Activated CD8-positive, alpha-beta memory T cell treated with anti-CD3 and anti-CD28 coated beads, Interleukin-2, amount 50 U/mL, for 1 hour (primary cell): ENCODE measurements around the gene ANKRD29.
"Not testable (repeated sequence)": the region's sequence is repeated elsewhere in the genome, so short reads cannot be mapped to it uniquely, and the experiment has no call there.

Experiments
- DNase-seq: peaks from one replicate; pipeline ENCODE4 v3.0.0-alpha.2; 2020; ENCODE audit errors: extremely low read depth

ANKRD29 gene

DNA sequence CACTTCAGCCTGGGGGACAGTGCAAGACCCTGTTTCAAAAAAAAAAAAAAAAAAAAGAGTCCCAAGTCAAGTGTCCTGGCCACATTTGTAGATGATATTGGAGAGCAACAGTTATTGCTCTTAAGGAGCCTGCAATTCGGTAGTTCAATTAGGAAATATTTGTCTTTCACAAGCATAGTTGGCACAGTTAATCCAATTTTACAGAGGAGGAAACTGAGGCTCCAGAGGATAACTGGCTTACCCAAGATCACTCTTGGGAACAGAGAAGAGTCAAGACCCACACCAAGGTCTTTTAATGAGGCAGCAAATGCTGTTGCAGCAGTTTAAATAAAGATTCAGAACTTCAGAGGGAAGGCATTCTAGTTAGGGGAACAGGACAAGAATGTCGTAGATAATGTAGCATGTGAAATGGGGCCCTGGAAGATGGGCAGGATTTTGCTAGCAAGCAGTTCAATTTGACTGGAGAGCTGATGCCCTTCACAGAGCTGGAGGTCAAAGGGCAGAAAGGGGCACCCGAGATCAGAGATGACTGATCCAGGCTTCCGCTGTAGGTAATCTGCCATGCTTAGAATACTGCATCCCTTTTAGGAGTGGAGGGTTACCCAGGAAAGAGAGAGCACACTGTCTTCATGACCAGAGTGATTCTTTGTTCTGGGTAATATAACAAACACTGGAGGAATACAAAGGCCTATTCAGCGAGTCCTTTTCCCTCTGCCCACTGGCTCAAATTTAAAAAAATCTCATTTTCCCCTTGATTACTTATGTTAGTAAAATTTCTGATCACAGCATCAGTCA, 79.4 kb downstream of the ANKRD29 start:
- no peak for DNase-seq

DNA sequence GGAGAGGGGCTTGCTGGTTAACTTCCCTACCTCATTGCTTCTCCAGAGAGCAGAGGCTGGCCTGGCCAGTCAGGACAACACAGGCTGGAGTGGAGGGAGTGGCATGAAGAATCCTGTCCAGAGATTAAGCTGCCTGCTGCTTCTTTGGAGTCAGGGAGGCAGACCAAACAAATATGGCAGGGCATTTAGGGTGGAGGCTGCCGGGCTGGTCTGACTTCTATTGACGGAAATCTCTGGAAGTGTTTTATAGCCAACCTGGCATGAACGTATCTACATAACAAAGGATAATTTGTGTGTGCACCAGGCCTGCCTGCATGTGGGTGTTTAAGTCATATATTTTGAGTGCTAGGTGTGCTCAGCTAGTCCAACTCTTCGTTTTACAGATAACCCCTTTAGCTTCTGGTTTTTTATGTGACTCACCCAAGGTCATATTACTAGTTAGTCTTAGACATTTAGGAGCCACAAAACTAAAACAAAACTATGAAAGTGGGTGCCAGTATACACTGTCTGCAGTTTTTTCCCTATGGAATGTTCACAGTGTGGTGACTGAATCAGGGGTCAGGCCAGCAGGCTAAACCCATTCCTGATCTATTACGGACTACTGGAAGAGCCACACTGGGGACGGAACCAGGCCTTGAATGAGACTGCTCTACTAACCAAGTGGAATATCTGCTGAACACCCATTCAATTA, 81.9 kb downstream of the ANKRD29 start:
- DNase-seq = no peak

DNA sequence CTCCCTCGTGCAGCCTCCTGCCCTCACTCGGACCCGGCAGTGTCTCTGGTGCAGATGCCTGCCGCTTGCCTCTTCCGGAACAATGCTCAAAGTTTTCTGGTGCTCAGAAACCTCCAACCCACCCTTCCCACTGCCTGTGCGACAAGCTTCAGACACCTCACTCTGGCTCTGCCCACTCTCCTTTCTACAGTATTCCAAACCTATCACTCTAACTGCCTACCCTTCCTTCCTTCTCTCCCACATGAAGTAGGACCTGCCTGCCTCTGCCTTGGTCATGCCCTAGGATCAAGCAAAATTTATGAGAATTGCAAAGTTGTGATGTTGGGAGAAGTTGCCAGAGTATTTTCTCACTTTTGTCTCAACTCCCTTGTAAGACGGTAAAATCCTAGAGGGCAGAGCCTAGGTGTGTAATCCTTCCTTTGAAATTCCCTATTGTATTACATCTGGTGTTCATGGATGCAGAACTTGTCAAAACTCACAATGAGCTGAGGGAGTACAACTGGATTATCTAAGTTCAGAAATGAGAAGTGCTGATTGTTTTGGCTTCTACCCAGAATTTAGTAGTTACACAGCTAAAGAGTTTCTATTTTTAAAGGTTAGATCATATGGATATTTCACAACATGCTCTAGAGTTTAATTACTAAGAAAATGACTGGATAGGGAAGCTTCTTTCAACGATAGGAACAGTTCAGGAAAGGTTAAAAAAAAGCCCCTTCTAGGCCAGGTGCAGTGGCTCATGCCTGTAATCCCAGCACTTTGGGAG, 83.6 kb downstream of the ANKRD29 start:
- no peak for DNase-seq

DNA sequence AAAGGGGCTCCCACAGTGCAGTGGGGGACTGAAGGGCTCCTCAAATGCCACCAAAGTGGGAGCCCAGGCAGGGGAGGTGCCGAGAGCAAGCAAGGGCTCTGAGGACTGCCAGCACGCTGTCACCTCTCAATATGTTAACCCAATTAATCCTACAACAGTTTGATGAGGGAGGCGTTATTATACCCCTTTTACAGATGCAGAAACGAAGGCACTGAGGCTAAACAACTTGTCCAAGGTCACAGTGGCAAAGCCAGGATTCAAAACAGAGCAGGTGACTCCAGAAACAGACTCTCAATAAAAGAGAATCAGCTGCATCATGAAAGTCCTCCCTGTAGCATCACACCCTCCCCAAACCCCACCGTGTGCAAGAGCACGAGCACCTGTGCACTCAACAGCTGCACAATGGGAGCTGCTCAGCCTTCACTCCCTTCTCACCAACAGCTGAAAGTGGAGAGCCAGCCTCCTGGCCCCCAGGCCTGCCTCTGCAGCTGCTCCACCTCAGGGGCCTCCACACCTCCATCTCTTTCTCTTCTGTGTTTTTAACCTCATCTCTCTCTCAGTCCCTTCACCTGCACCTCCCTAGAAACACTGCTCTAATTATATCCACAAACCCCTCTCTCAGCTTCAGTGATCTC, 84.5 kb downstream of the ANKRD29 start:
- no peak for DNase-seq

DNA sequence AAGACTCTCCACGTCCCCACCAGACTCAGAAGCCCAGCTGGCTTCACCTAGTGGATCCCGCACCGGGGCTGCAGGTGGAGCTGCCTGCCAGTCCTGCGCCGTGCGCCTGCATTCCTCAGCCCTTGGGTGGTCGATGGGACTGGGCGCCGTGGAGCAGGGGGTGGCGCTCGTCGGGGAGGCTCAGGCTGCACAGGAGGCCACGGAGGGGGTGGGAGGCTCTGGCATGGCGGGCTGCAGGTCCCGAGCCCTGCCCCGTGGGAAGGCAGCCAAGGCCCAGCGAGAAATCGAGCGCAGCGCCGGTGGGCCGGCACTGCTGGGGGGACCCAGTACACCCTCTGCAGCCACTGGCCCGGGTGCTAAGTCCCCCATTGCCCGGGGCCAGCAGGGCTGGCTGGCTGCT, 85.2 kb downstream of the ANKRD29 start:
- not testable (repeated sequence) for DNase-seq

DNA sequence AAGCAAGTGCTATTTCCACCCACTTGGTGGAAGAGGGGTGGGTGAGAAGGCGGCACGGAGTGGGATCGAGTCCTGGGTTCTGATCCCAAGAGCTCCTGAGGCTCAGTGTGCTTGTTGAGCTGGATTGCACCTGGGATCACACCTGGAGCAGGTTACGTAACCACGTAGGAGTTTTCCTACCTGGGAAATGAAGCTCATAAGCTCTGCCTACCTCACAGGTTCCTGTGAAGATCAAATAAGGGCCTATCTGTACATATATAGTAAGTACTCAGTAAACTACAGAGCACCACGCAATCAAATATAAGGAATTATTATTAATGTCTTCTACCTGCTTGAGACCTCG, 87.4 kb downstream of the ANKRD29 start:
- DNase-seq = no peak

DNA sequence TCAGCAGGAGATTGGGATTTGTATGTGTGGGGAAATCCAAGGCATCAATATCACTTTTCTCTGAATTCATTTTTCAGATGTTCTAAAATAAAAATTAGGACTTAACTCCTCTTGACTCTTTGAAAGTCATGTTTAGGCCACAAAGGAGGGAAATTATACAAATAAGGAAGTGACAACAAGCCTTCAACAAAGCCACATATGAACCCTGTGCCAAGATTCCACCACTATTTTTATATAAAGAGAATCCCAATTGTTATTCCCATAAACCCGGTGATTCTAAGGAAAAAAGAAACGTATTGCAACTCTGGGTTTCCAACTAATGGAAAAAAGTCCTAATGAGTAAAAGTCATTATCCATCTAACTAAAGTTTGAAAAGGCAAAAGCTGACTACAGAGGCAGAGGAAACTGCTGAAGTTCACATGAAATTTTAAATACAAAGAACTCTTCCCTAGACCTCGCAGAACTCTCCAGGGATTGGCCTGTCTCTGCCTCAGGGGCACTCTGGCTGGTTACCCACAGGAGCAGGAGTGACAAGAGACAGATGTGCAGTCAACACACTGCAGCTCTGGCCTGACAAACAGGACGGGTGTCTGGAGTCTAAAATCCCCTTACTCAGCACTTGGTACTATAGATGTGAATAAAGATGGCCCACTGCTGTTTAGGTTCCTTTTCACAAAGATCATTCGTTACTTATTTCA, 88.0 kb downstream of the ANKRD29 start:
- no peak for DNase-seq

DNA sequence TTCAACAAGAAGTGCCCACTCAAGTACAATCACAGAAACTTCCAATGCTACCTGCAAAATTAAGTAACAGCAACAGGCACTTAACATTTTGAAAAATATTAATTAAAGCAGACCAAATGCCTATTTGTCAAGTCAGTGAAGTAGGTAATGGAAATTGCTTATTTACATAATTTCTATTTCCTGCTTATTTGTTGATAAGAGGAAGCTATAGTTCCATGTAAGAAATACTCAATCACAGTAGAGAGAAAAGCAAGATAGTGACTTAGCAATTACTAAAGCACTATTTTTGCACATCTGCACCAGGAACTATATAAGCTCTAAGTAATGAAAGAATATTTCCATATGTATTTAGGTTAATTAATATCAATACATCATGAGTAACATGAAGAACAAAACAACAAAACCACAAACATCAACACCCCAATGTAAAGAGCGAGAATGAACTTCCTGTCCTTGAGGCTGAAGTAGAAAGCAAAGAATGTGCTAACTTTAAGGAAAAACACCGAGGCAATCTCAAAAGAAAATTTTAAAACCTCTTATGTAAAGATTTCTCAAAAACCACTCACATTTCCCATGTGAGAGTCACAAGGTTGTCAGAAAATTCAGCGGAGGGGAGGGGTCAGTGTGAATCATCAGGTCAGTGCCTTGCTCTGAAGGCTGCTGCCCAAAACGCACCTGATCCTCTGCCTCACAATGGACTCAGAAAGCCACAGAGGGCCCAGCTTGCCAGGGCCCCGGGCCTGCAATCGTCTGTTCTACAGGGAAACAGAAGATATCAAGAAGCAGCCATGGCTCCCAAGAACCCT, 88.9 kb downstream of the ANKRD29 start:
- DNase-seq = no peak

DNA sequence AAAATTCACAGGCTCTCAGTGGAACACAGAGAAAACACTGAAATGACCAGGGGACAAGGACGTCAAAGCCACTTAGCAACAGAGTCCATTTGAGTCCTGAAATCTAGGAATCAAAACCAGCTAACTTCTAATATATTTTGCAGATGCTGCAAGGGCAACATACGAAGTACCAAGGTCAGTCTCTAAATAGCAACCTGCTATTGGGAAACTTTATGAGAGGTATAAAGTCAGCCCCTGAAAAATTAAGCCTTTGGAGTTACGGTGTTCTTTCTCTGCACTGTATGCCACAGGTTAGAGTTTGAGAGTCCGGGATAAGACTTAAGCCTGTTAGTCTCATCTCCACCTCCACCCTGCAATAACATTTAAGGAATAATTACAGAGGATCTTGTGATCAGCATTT, 89.7 kb downstream of the ANKRD29 start:
- DNase-seq = no peak

DNA sequence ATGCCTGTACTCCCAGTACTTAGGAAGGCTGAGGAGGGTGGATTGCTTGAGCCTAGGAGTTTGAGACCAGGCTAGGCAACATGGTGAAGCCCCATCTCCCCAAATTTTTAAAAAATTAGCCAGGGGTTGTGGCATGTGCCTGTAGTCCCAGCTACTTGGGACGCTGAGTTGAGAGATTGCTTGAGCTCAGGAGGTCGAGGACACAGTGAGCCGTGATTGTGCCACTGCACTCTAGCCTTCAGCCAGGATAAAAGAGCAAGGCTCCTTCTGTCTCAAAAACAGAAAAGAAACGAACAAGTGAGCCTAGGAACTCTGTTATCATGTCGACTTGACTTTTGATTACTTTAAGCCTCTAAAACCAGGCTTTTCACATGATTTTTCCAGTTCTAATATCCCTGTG, 90.1 kb downstream of the ANKRD29 start:
- no peak for DNase-seq

DNA sequence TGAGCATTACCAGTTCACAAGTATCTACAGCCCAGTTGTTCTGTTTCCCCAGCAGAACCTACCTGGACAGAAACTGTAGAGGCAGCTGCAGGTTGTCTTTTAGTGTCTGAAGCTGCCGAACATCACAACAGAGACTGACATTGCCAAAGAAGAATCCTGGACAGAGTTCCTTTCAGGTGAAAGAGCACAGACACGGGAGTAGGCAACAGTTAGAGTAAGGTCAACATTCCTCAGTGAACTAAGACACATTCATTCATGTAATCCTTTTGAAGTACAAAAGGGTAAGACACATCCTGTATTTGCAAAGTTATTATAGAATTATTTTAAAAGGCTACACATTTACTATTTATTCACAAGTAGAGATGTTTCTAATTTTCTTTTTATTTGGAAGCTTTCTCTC, 90.7 kb downstream of the ANKRD29 start:
- no peak for DNase-seq

DNA sequence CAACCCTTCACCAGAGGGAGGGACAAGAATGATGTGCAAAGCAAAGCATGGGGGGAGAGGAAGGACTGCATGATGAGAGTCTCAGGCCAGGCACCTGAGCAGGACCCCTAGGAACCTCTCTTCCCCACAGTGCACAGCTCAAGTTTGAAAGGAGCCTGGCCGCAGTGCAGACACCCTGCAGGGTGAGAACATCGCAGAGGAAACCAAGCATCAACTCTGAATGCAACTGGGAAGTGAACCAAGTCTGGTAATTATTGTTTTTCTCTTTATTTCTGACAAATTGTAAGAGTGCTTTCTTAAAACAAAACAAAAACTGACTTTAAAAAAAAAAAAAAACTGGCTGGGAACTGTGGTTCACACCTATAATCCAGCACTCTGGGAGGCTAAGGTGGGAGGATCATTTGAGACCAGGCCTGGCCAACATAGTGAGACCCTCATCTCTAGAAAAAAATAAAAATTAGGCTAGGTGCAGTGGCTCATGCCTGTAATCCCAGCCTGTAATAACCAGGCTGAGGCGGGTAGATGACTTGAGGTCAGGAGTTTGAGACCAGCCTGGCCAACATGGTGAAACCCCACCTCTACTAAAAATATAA, 91.7 kb downstream of the ANKRD29 start:
- DNase-seq = no peak

DNA sequence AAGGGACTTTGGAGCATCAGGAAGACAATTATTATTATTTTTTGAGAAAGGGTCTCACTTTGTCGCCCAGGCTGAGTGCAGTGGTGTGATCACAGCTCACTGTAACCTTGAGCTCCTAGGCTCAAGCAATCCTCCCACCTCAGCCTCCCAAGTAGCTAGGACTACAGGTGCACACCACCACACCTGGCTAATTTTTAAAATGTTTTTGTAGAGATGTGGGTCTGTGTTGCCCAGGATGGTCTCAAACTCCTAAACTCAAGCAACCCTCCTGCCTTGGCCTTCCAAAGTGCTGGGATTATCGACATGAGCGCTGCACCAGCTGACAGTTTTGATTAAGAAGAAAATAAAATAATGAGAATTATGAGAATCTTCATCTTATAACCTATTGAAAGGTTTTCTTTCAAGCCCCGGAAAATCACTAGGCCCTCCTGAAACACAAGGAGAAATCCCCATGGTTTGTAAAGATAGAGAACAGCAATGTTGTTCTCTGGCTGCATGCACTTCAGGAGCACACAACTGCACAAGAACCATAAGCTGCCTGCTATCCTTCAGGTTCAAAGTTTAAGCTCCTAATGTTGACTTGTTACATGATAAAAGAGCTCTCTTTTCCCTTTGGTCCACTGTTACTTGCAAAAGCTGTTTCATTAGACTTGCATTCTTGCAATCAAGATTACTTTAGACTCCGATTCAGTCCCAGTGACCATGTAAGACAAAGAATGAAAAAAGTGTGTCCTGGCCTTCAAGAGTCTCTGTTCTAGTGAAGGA, 93.2 kb downstream of the ANKRD29 start:
- DNase-seq = no peak

DNA sequence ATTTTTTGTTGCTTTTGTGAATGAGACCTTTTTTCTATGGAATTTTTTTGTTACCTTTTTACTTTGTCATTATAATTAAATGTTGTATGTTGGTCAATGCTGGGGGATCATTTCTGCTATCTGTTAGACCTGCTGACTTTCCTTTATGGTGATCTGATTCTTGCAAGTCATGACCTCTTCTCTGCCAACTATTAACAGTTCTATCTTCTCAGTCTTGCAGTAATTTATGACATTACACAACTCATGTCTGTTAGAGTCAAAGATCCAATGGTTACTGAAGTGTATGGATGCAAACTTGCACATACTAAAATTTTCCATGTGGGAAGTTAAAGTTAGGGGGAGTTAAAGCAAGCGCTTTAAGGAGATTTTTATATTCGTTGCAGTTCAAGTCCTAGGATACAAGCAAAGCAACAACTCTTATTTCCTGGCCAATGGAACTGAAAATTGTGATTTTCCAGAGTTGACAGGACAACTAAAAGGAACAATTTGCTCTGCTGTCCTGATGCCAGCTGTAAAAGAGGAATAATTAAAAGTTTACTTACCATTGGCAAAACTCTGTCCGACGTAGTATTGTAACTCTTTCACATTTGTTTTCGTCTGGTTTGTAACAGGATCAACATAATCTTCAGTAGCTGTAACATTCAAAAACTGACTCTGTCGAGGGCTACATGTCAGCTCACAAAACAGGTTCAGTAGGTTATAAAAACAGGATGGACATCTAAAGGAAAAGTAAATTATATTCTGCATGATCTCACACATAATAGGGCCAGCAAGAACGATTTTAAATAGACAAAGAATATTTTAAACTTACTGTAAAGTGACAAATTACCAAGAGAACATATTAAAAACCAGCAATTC, 94.2 kb downstream of the ANKRD29 start:
- DNase-seq = no peak

DNA sequence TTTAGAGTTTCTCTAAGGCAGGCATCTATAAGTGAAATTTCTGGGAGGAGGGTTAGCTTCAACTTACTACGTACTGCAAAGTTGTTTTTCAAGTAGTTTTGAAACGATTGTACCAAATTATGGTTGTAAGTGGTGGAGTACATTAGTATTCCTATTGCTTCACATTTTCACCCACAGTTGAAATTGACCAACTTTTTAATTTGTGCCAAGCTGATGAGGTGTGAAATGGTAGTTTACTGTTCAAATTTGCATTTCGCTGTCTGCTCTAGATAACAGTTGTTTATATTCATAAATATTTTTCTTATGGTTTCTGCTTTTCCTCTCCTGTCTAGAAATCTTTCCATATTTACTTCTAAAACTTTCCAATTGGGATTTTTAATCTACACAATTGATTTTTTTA, 95.0 kb downstream of the ANKRD29 start:
- DNase-seq = no peak

DNA sequence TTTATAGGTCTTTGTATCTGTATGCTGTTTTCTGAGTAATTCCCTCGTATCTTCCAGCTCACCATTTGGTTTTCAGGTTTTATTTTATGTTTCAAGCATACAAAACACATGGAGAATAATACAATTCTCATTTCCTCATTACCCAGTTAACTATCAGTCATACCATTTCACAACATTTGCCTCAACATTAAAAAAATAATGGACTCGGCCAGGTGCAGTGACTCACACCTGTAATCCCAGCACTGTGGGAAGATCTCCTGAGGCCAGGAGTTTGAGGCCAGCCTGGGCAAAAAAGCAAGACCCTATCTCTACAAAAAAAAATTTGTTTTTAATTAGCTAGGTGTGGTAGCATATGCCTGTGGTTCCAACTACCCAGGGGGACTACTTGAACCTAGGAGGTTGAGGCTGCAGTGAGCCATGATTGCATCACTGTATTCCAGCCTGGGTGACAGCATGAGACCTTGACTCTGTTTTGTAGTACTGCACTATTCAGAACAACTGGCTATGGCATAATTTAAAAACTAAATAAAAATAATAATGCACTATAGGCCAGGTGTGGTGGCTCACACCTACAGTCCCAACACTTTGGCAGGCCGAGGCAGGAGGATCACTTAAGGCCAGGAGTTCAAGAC, 96.7 kb downstream of the ANKRD29 start:
- DNase-seq = no peak

DNA sequence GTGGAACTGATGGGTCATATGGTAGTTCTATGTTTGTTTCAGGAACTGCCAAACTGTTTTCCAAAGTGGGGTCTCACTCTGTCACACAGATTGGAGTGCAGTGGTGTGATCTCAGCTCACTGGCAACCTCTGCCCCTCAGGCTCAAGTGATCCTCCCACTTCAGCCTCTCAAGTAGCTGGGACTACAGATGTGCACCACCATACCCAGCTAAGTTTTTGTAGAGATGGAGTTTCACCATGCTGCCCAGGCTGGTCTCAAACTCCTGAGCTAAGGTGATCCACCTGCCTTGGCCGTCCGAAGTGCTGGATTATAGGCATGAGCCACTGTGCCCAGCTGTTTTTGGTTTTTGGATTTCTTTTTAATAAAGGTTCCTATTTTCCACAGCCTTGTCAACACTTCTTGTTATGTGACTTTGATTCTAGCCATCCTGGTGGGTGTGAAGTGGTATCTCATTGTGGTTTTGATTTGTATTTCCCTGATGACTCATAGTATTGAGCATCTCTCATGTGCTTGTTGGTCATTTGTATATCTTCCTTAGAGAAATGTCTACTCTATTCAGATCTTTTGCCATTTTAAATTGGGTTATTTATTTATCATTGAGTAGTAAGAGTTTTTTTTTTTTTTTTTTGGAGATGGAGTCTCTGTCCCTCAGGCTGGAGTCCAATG, 99.2 kb downstream of the ANKRD29 start:
- no peak for DNase-seq

DNA sequence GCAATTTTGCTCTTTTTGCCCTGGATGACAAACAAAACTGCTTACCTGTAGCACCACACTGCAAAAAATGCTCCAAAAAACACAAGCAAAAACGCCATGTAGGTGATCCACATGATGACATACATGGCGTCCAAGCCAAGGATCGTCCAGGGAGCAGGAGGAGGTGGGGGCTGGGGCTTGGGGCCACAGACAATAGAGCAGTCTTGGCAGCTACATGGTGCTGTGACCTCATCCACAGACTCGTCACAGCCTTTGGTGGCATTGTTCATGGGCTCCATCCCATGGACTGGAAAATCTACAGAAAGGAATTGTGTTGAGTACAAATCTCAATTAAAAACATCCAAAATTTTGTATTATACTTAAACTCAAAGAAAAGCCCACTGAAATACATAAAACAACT, 102.5 kb downstream of the ANKRD29 start:
- DNase-seq = no peak
